ENCODE data around the gene TGFBR2. TPM values are rescaled to one million over a fixed set of nuclear protein-coding genes. Genes with fewer than 3 reads are reported as not detected.

Gene TGFBR2
- total RNA-seq, 1 experiment from 2014 or later = 22.5 TPM

- no peaks in the 10 kb centered on the region for H3K27me3 ChIP-seq (ENCODE audit: insufficient read depth, low read length)
- no peaks in the 10 kb centered on the region for H3K9me3 ChIP-seq (ENCODE audit: control insufficient read depth in 1 of 2, insufficient read depth in 1 of 2, low read depth in 1 of 2, low read length in 2 of 2)
- no peak overlapping the region for H3K27ac ChIP-seq (ENCODE audit: low read depth, low read length)
- H3K79me2 ChIP-seq (ENCODE audit: insufficient read depth, low read length) = peaks cover 87% of the 10 kb centered on the region
- H3K4me1 ChIP-seq (ENCODE audit: control insufficient read depth in 1 of 2, insufficient read depth in 2 of 2, low read length in 2 of 2) = peaks cover 33 to 61% of the 10 kb centered on the region in 2 experiments
- BruUV-seq (replicated peaks) = no TSS peak
- CTCF ChIA-PET = no interaction called here
- H3K4me3 ChIP-seq (replicated peaks in 1 of 2; ENCODE audit: low read depth in 1 of 2, low read length in 2 of 2) = no peak overlapping the region
- H3K4me2 ChIP-seq (ENCODE audit: low read length) = no peak overlapping the region
- no peak for ATAC-seq
- no peak overlapping the region for H2AFZ ChIP-seq (ENCODE audit: low read depth, low read length, poor library complexity, severe bottlenecking)
- no peak for TF ChIP-seq POLR2A (IDR thresholded peaks at IDR 0.05; ENCODE audit: borderline replicate concordance, extremely low read depth, insufficient read depth, insufficient read length)
- TF ChIP-seq REST (IDR thresholded peaks at IDR 0.05; ENCODE audit: low read depth) = no peak
- no peak for TF ChIP-seq EZH2 (IDR thresholded peaks at IDR 0.05)
- TF ChIP-seq FOSL1 (IDR thresholded peaks at IDR 0.05; ENCODE audit: low read depth) = no peak
- no peak for TF ChIP-seq ZBTB33 (IDR thresholded peaks at IDR 0.05; ENCODE audit: extremely low read depth, insufficient replicate concordance, low read length)
- H3K36me3 ChIP-seq (ENCODE audit: control insufficient read depth in 1 of 2, insufficient read depth in 2 of 2, low read length in 2 of 2) = peaks cover 2 to 28% of the 10 kb centered on the region in 2 experiments; a peak in 2 of 4 replicates
- DNase-seq (ENCODE audit: low read depth, low spot score) = no peak
- POLR2A ChIA-PET = no interaction called here
- H4K20me1 ChIP-seq (ENCODE audit: insufficient read depth) = no peaks in the 10 kb centered on the region
- intact Hi-C loops (cut with micrococcal nuclease) = no loop called here
- H3K9ac ChIP-seq (ENCODE audit: low read length) = no peak overlapping the region
- RAD21 ChIA-PET (ENCODE audit: low non-redundant PET in 1 of 2, low total read pairs in 2 of 2, uncharacterized antibody in 2 of 2, unreplicated experiment in 2 of 2) = no interaction called here
- H3K9me2 ChIP-seq (ENCODE audit: insufficient read depth) = no peaks in the 10 kb centered on the region
Observed at GRCh38 chr3:30684356-30684755, 78.0 kb downstream of the TGFBR2 start.
